22Rv1 (cell line): ENCODE measurements around the gene SMIM28.

Experiments
- ZFX ChIP-seq: fragments of 450-650 bp; IDR thresholded peaks from 2 replicates; pipeline ENCODE4 v1.6.1; 2017; ENCODE audit warnings: antibody characterized with exemption, borderline replicate concordance
- TF ChIP-seq, protein P1 (sequence below): fragments of 450-650 bp; IDR thresholded peaks from 2 replicates; pipeline ENCODE4 v1.5.1; 2017; ENCODE audit warnings: mild to moderate bottlenecking

DNA sequence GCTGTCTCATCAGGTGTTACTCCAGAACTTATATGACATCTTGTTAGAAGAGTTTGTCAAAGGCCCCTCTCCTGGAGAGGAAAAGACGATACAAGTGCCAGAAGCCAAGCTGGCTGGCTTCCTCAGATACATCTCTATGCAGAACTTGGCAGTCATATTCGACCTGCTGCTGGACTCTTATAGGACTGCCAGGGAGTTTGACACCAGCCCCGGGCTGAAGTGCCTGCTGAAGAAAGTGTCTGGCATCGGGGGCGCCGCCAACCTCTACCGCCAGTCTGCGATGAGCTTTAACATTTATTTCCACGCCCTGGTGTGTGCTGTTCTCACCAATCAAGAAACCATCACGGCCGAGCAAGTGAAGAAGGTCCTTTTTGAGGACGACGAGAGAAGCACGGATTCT lies 43.7 kb upstream of the SMIM28 start:
- TF ChIP-seq, protein P1, sequence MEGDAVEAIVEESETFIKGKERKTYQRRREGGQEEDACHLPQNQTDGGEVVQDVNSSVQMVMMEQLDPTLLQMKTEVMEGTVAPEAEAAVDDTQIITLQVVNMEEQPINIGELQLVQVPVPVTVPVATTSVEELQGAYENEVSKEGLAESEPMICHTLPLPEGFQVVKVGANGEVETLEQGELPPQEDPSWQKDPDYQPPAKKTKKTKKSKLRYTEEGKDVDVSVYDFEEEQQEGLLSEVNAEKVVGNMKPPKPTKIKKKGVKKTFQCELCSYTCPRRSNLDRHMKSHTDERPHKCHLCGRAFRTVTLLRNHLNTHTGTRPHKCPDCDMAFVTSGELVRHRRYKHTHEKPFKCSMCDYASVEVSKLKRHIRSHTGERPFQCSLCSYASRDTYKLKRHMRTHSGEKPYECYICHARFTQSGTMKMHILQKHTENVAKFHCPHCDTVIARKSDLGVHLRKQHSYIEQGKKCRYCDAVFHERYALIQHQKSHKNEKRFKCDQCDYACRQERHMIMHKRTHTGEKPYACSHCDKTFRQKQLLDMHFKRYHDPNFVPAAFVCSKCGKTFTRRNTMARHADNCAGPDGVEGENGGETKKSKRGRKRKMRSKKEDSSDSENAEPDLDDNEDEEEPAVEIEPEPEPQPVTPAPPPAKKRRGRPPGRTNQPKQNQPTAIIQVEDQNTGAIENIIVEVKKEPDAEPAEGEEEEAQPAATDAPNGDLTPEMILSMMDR = no peak
- no peak for TF ChIP-seq ZFX
